GM12878 (cell line): Measurements from ENCODE around the gene GNPTAB. TPM values are rescaled to one million over a fixed set of nuclear protein-coding genes. Genes with fewer than 3 reads are reported as not detected.

Experiments used
- ATAC-seq: fragments of 200-7000 bp; cut with Tn5 transposase; 3 replicates; pipeline ENCODE4 v1.9.1; 2020; ENCODE audit warnings: mild to moderate bottlenecking, moderate library complexity
- BruUV-seq: library from RNA; stranded (reverse); fragments of 400-500 nt; replicated peaks from 2 replicates; lab custom pipeline; 2021; lab: Mats Ljungman, UMichigan
- CTCF ChIA-PET: fragments of 300-600 bp; sonication (Branson Sonifier 250); formaldehyde crosslinking; extraction: SDS; loops from one replicate; lab custom pipeline; 2021; ENCODE audit warnings: inconsistent platforms; lab: Yijun Ruan, JAX
- POLR2A ChIA-PET: fragments of 350-600 bp; formaldehyde crosslinking; extraction: SDS; loops from one replicate; lab custom pipeline; 2021; ENCODE audit warnings: inconsistent platforms; lab: Charles Lee
- RAD21 ChIA-PET: fragments of 300-600 bp; sonication (Branson Sonifier 250); formaldehyde crosslinking; loops from one replicate; lab custom pipeline; 2023; ENCODE audit warnings: antibody characterized with exemption; ENCODE audit not compliant: unreplicated experiment; lab: Charles Lee
- SMC1A ChIA-PET: fragments of 300-600 bp; sonication (Branson Sonifier 250); formaldehyde crosslinking; loops from one replicate; lab custom pipeline; 2023; ENCODE audit not compliant: unreplicated experiment, uncharacterized antibody; lab: Charles Lee
- DNase-seq: peaks from one replicate; pipeline ENCODE4 v3.0.0-alpha.2; 2011; ENCODE audit warnings: low read depth, low spot score
- FAIRE-seq: peaks from 3 replicates; lab custom pipeline; 2011; peaks lifted over from hg19 to GRCh38; lab: Jason Lieb, UNC
- H2AFZ ChIP-seq: 2 replicates; pipeline ENCODE4 v1.6.0; 2011; ENCODE audit warnings: low read depth, low read length, control low read depth; ENCODE audit not compliant: control insufficient read depth
- H3K27ac ChIP-seq: 2 replicates; pipeline ENCODE4 v1.5.1; 2011; ENCODE audit warnings: control low read depth; ENCODE audit not compliant: control insufficient read depth, insufficient read depth
- H3K27me3 ChIP-seq, 2 experiments: replicated peaks in 1 of 2; 2 replicates each; pipeline versions ENCODE4 v1.6.0 to v1.6.1; 2011; ENCODE audit warnings: low read length in 1 of 2; ENCODE audit not compliant: control insufficient read depth in 2 of 2, insufficient read depth in 2 of 2
- H3K36me3 ChIP-seq, 2 experiments: 2 replicates each; pipeline ENCODE4 v1.5.1; 2011; ENCODE audit warnings: low read length in 1 of 2; ENCODE audit not compliant: control insufficient read depth in 2 of 2, insufficient read depth in 2 of 2
- H3K4me1 ChIP-seq: 2 replicates; pipeline ENCODE4 v1.6.1; 2011; ENCODE audit warnings: mild to moderate bottlenecking, low read length, moderate library complexity, mixed read lengths; ENCODE audit not compliant: control insufficient read depth, insufficient read depth
- H3K4me2 ChIP-seq: 2 replicates; pipeline ENCODE4 v1.6.0; 2011; ENCODE audit warnings: control low read depth; ENCODE audit not compliant: control insufficient read depth, insufficient read depth
- H3K4me3 ChIP-seq: fragments of 200-600 bp; sonication (generic); 2 replicates; pipeline ENCODE4 v1.5.1; 2016
- H3K79me2 ChIP-seq: 2 replicates; pipeline ENCODE4 v1.6.0; 2011; ENCODE audit warnings: low read length; ENCODE audit not compliant: control insufficient read depth, insufficient read depth
- H3K9ac ChIP-seq: 2 replicates; pipeline ENCODE4 v1.8.0; 2011; ENCODE audit warnings: low read length, control low read depth, mixed read lengths; ENCODE audit not compliant: control insufficient read depth, insufficient read depth
- H3K9me3 ChIP-seq: replicated peaks from 3 replicates; pipeline ENCODE4 v1.5.1; 2011; ENCODE audit warnings: mild to moderate bottlenecking, low read length; ENCODE audit not compliant: control insufficient read depth, insufficient read depth
- H4K20me1 ChIP-seq: 2 replicates; pipeline ENCODE4 v1.6.0; 2011; ENCODE audit not compliant: control insufficient read depth, insufficient read depth
- ATF7 ChIP-seq: fragments of 450-650 bp; IDR thresholded peaks from 2 replicates; pipeline ENCODE4 v1.6.1; 2016; ENCODE audit warnings: low read depth, mild to moderate bottlenecking
- BCL3 ChIP-seq: IDR thresholded peaks from 2 replicates; pipeline ENCODE4 v1.6.1; 2011; ENCODE audit warnings: borderline replicate concordance, low read depth, mild to moderate bottlenecking, moderate library complexity, low read length; ENCODE audit not compliant: insufficient read depth, poor library complexity, severe bottlenecking
- DPF2 ChIP-seq: fragments of 450-650 bp; IDR thresholded peaks from 2 replicates; pipeline ENCODE4 v1.6.1; 2017; ENCODE audit warnings: mild to moderate bottlenecking
- ETV6 ChIP-seq, 2 experiments: fragments of 450-650 bp in 1 of 2; IDR thresholded peaks in 1 of 2; conservative IDR thresholded peaks in 1 of 2; 2 replicates each; pipeline ENCODE4 v1.6.1; 2014; ENCODE audit warnings: antibody characterized with exemption in 1 of 2, borderline replicate concordance in 1 of 2, low read depth in 1 of 2, mild to moderate bottlenecking in 1 of 2, moderate library complexity in 1 of 2
- FOS ChIP-seq: IDR thresholded peaks from 3 replicates; pipeline ENCODE4 v1.6.1; 2011; ENCODE audit warnings: borderline replicate concordance; ENCODE audit not compliant: insufficient read length; ENCODE audit errors: extremely low read depth
- GATAD2B ChIP-seq: fragments of 450-650 bp; conservative IDR thresholded peaks from 2 replicates; pipeline ENCODE4 v1.6.1; 2017; ENCODE audit warnings: low read depth, mild to moderate bottlenecking, moderate library complexity
- HDAC2 ChIP-seq: fragments of 200-600 bp; sonication (generic); IDR thresholded peaks from 2 replicates; pipeline ENCODE4 v1.6.1; 2017
- IKZF2 ChIP-seq, 2 experiments: fragments of 450-650 bp; IDR thresholded peaks; 2 replicates each; pipeline ENCODE4 v1.6.1; 2017; ENCODE audit warnings: mild to moderate bottlenecking in 2 of 2, moderate library complexity in 2 of 2
- MEF2A ChIP-seq: IDR thresholded peaks from 2 replicates; pipeline ENCODE4 v1.6.1; 2011; ENCODE audit warnings: low read depth, mild to moderate bottlenecking, low read length, moderate library complexity; ENCODE audit not compliant: insufficient read depth
- MTA2 ChIP-seq: fragments of 450-650 bp; IDR thresholded peaks from 2 replicates; pipeline ENCODE4 v1.6.1; 2016; ENCODE audit warnings: low read depth, mild to moderate bottlenecking, moderate library complexity
- NFIC ChIP-seq: IDR thresholded peaks from 2 replicates; pipeline ENCODE4 v1.6.1; 2012; ENCODE audit warnings: low read depth, mild to moderate bottlenecking, inconsistent platforms, low read length, moderate library complexity
- NFYB ChIP-seq: IDR thresholded peaks from 2 replicates; pipeline ENCODE4 v1.6.1; 2011; ENCODE audit warnings: low read depth, mild to moderate bottlenecking, low read length, improper control_type of control experiment, moderate library complexity; ENCODE audit not compliant: insufficient read depth
- NR2F1 ChIP-seq: fragments of 450-650 bp; conservative IDR thresholded peaks from 2 replicates; pipeline ENCODE4 v1.6.1; 2017; ENCODE audit warnings: mild to moderate bottlenecking
- NRF1 ChIP-seq: conservative IDR thresholded peaks from 2 replicates; pipeline ENCODE4 v1.6.1; 2011; ENCODE audit warnings: mild to moderate bottlenecking, low read depth, low read length, improper control_type of control experiment
- PAX5 ChIP-seq: IDR thresholded peaks from 2 replicates; pipeline ENCODE4 v1.6.1; 2011; ENCODE audit warnings: low read depth, low read length, borderline replicate concordance
- PML ChIP-seq: IDR thresholded peaks from 2 replicates; pipeline ENCODE4 v1.6.1; 2012; ENCODE audit warnings: low read length, inconsistent platforms
- POLR2AphosphoS5 ChIP-seq: IDR thresholded peaks from 2 replicates; pipeline ENCODE4 v1.6.1; 2011; ENCODE audit warnings: mild to moderate bottlenecking, low read length, inconsistent platforms
- RUNX3 ChIP-seq: IDR thresholded peaks from 2 replicates; pipeline ENCODE4 v1.6.1; 2012; ENCODE audit warnings: low read length, inconsistent platforms
- YY1 ChIP-seq: IDR thresholded peaks from 2 replicates; pipeline ENCODE4 v1.6.1; 2011; ENCODE audit warnings: low read depth, mild to moderate bottlenecking, low read length
- ZNF207 ChIP-seq: fragments of 450-650 bp; IDR thresholded peaks from 2 replicates; pipeline ENCODE4 v1.6.1; 2014; ENCODE audit warnings: antibody characterized with exemption, mild to moderate bottlenecking, borderline replicate concordance
- WGBS: methylation state at CpG from one replicate; pipeline ENCODE4 v1.1.6; 2016; ENCODE audit warnings: low lambda C conversion rate; ENCODE audit not compliant: insufficient replicate concordance, insufficient coverage; ENCODE audit errors: missing lambda C conversion rate; 5-methylcytosine and 5-hydroxymethylcytosine counted together
- in situ Hi-C: fragments of 300-500 bp; cut with MboI; formaldehyde crosslinking; loops from 9 replicates; pipeline ENCODE4 v1.14.3; 2018; ENCODE audit warnings: mixed read lengths
- intact Hi-C: fragments of 100-400 bp; cut with micrococcal nuclease; formaldehyde crosslinking; loops from one replicate; pipeline ENCODE4 v1.14.2; 2022; ENCODE audit not compliant: unreplicated experiment
- polyA plus RNA-seq, 11 experiments: library from polyadenylated mRNA; depleted of rRNA in 4 of 11; unstranded in 6 of 11; stranded (reverse) in 5 of 11; fragments of >200 nt; fragmentation: Nextera tagmentation in 4 of 11; fragmentation: Illumina TruSeq in 1 of 11; extraction: Ambion mirVana in 4 of 11; extraction: Trizol in 1 of 11; gene quantifications; 1 replicate in 1 of 11; 2 replicates in 10 of 11; pipeline versions ENCODE4 v1.2.1 to v1.2.3, GENCODE V29; 2011 to 2016; ENCODE audit warnings: inconsistent platforms in 2 of 11, missing spikeins in 2 of 11, low read depth in 1 of 11
- total RNA-seq, 4 experiments: library from RNA; depleted of rRNA in 3 of 4; stranded (reverse); fragments of >200 nt in 3 of 4; fragmentation: Illumina TruSeq in 1 of 4; extraction: Trizol in 1 of 4; gene quantifications; 2 replicates each; pipeline versions ENCODE4 v1.2.1 to v1.2.3, GENCODE V29; 2013 to 2021

Gene GNPTAB
- total and polyA plus RNA-seq, 10 of the 15 experiments (the other 5 are each of a cell fraction or from before 2014, with no cell fraction given), result 9.8 to 38.9 (median 35.3) TPM

- in situ Hi-C loops (no loop called here), intact Hi-C loops (loop anchor here (5.0 kb wide), 1 partner anchor 39 kb away; no protein-coding TSS in a partner anchor)
- H4K20me1 ChIP-seq, result no peaks in the 10 kb centered on the region; the same call in 1 of the 2 replicates
- POLR2A ChIA-PET, result interaction anchor here (0.5 to 2.2 kb wide), 6 partner anchors 12 to 57 kb away, joined by 3 to 12 read pairs (median 3); no protein-coding TSS in a partner anchor
- CTCF ChIA-PET, result interaction anchor here (0.8 to 1.3 kb wide), 5 partner anchors 30 to 50 kb away, joined by 3 to 7 read pairs (median 3); no protein-coding TSS in a partner anchor
- TF ChIP-seq DPF2 (peak; percentile 8; the same call in 1 of the 2 replicates), NRF1 (no peak), ETV6 (conservative IDR thresholded peaks at IDR 0.05 in 1 of 2, IDR thresholded peaks at IDR 0.05 in 1 of 2; ENCODE audit: borderline replicate concordance in 1 of 2, low read depth in 1 of 2) (no peak), YY1 (0 out of 2 replicates have a peak, but pooled peaks have one; percentile 17), RUNX3 (peak; percentile 46; the same call in 1 of the 2 replicates), NFIC (no peak), NFYB (peak; percentile 58; the same call in 1 of the 2 replicates), ZNF207 (no peak), MEF2A (no peak), BCL3 (no peak), POLR2AphosphoS5 (0 out of 2 replicates have a peak, but pooled peaks have one; percentile 23), PAX5 (peak; percentile 67; the same call in 1 of the 2 replicates), MTA2 (peak; percentile 44; the same call in 1 of the 2 replicates), HDAC2 (no peak), GATAD2B (no peak), NR2F1 (peak; percentile 59; the same call in 1 of the 2 replicates), FOS (no peak), ATF7 (peak; percentile 67; the same call in 1 of the 2 replicates), PML (no peak), IKZF2 (IDR thresholded peaks at IDR 0.05) (peak; percentile 52 to 64; a peak in 2 of 4 replicates)
- peaks cover 53% of the 10 kb centered on the region for H3K79me2 ChIP-seq
- ATAC-seq (peak; percentile 32), FAIRE-seq (no peak), DNase-seq (no peak)
- H2AFZ ChIP-seq, result peak overlapping the region; percentile 86
- no peaks in the 10 kb centered on the region for H3K27me3 ChIP-seq
- no peaks in the 10 kb centered on the region for H3K9me3 ChIP-seq
- peaks cover 5% of the 10 kb centered on the region for H3K4me1 ChIP-seq
- RAD21 ChIA-PET, result interaction anchor here (1.0 to 2.0 kb wide), 7 partner anchors 8 to 104 kb away, joined by 3 to 17 read pairs (median 5); partner anchors contain the start of gene GNPTAB
- peak overlapping the region; percentile 75 for H3K4me2 ChIP-seq
- TSS peak; percentile 70 for BruUV-seq
- H3K4me3 ChIP-seq, result peak overlapping the region; percentile 89
- H3K27ac ChIP-seq, result peak overlapping the region; percentile 97
- WGBS, result 12% methylated on average over 7 of the region's 7 CpGs
- H3K36me3 ChIP-seq, result peaks cover 0 to 8% of the 10 kb centered on the region in 2 experiments; a peak in 1 of 4 replicates
- peak overlapping the region; percentile 97 for H3K9ac ChIP-seq
- SMC1A ChIA-PET, result interaction anchor here (0.7 to 1.8 kb wide), 5 partner anchors 10 to 38 kb away, joined by 3 to 10 read pairs (median 3); no protein-coding TSS in a partner anchor
Measured at GRCh38 chr12:101878243-101878821, 47.6 kb upstream of the GNPTAB start.
